ENCODE data around the gene RUNX2. TPM values are rescaled to one million over a fixed set of nuclear protein-coding genes. Genes with fewer than 3 reads are reported as not detected.

The RUNX2 gene
- total and polyA plus RNA-seq, 9 of the 15 experiments (the other 6 are each of a cell fraction or from before 2014, with no cell fraction given) = 0.29 to 1.00 (median 0.43) TPM

GRCh38 chr6:45476341-45476740 lies 148.2 kb downstream of the RUNX2 start (continued):
- TF ChIP-seq KAT7 (CRISPR knock-in tag; IDR thresholded peaks at IDR 0.05; ENCODE audit: borderline replicate concordance) = no peak
- no peak for TF ChIP-seq CUX1 (CRISPR knock-in tag; IDR thresholded peaks at IDR 0.05)
- TF ChIP-seq ZNF3 (CRISPR knock-in tag; IDR thresholded peaks at IDR 0.05) = no peak
- TF ChIP-seq ZFP91 (CRISPR knock-in tag; IDR thresholded peaks at IDR 0.05) = no peak
- no peak for TF ChIP-seq PPARD (CRISPR knock-in tag; IDR thresholded peaks at IDR 0.05)
- no peak for TF ChIP-seq ZNF511 (CRISPR knock-in tag; IDR thresholded peaks at IDR 0.05)
- TF ChIP-seq XRCC4 (IDR thresholded peaks at IDR 0.05; ENCODE audit: extremely low read depth, insufficient read depth, insufficient read length) = no peak
- no peak for TF ChIP-seq THRA (IDR thresholded peaks at IDR 0.05)
- TF ChIP-seq ZMIZ1 (IDR thresholded peaks at IDR 0.05; ENCODE audit: low read depth in 2 of 2, low read length in 2 of 2) = no peak
- TF ChIP-seq NFYB (IDR thresholded peaks at IDR 0.05; ENCODE audit: extremely low read depth, insufficient read length) = no peak
- no peak for TF ChIP-seq ZNF507 (tag; conservative IDR thresholded peaks at IDR 0.05)
- no peak for TF ChIP-seq CREB3 (tag; conservative IDR thresholded peaks at IDR 0.05; ENCODE audit: low read depth)
- TF ChIP-seq KAT8 (IDR thresholded peaks at IDR 0.05; ENCODE audit: low read depth) = no peak
- TF ChIP-seq SIN3A (IDR thresholded peaks at IDR 0.05; ENCODE audit: borderline replicate concordance in 2 of 2, control insufficient read depth in 1 of 2, low read depth in 2 of 2, low read length in 2 of 2) = no peak

Measured in K562 (cell line).